HepG2 (cell line): Measurements from ENCODE around the gene SPAG8. TPM values are rescaled to one million over a fixed set of nuclear protein-coding genes. Genes with fewer than 3 reads are reported as not detected.

Experiments
- BCL6 ChIP-seq: IDR thresholded peaks from 2 replicates; pipeline ENCODE4 v1.6.1; 2016; ENCODE audit warnings: missing genetic modification reagents, missing compliant biosample characterization
- E2F1 ChIP-seq: sonication (generic); formaldehyde crosslinking; IDR thresholded peaks from 2 replicates; pipeline ENCODE4 v1.5.0; 2020; ENCODE audit warnings: missing genetic modification reagents
- ETS1 ChIP-seq: sonication (generic); formaldehyde crosslinking; IDR thresholded peaks from 2 replicates; pipeline ENCODE4 v1.4.0; 2020; ENCODE audit warnings: missing genetic modification reagents
- HDAC6 ChIP-seq: fragments of 200-600 bp; sonication (generic); IDR thresholded peaks from 2 replicates; pipeline ENCODE4 v1.7.0; 2017; ENCODE audit warnings: mild to moderate bottlenecking, antibody characterized with exemption, low read length, low read depth
- HMG20A ChIP-seq: IDR thresholded peaks from 2 replicates; pipeline ENCODE4 v1.6.1; 2016; ENCODE audit warnings: borderline replicate concordance
- HNRNPLL ChIP-seq: fragments of 200-400 bp; formaldehyde crosslinking; IDR thresholded peaks from 2 replicates; pipeline ENCODE4 v1.6.1; 2017; ENCODE audit warnings: mild to moderate bottlenecking, low read depth, low read length; ENCODE audit not compliant: poor library complexity, severe bottlenecking
- HNRNPUL1 ChIP-seq: fragments of 200-400 bp; formaldehyde crosslinking; IDR thresholded peaks from 2 replicates; pipeline ENCODE4 v1.6.1; 2017; ENCODE audit warnings: low read depth, mild to moderate bottlenecking, low read length, moderate library complexity
- HOMEZ ChIP-seq: IDR thresholded peaks from 2 replicates; pipeline ENCODE4 v1.6.1; 2016; ENCODE audit warnings: low read depth
- IRF2 ChIP-seq: IDR thresholded peaks from 2 replicates; pipeline ENCODE4 v1.6.1; 2018; ENCODE audit warnings: missing genetic modification reagents, missing compliant biosample characterization
- KDM5B ChIP-seq: sonication (generic); formaldehyde crosslinking; IDR thresholded peaks from 2 replicates; pipeline ENCODE4 v1.4.0; 2020; ENCODE audit warnings: missing genetic modification reagents, mild to moderate bottlenecking, borderline replicate concordance
- MYNN ChIP-seq: sonication (generic); formaldehyde crosslinking; IDR thresholded peaks from 2 replicates; pipeline ENCODE4 v1.4.0; 2020; ENCODE audit warnings: mild to moderate bottlenecking, low read depth, missing genetic modification reagents
- RARA ChIP-seq: IDR thresholded peaks from 2 replicates; pipeline ENCODE4 v1.6.1; 2016; ENCODE audit warnings: missing genetic modification reagents, missing compliant biosample characterization
- SOX5 ChIP-seq: IDR thresholded peaks from 2 replicates; pipeline ENCODE4 v1.6.1; 2016; ENCODE audit warnings: borderline replicate concordance
- TFDP2 ChIP-seq: sonication (generic); formaldehyde crosslinking; IDR thresholded peaks from 2 replicates; pipeline ENCODE4 v1.4.0; 2020; ENCODE audit warnings: missing genetic modification reagents
- TRIM24 ChIP-seq: sonication (generic); formaldehyde crosslinking; IDR thresholded peaks from 2 replicates; pipeline ENCODE4 v1.8.0; 2022; ENCODE audit warnings: mild to moderate bottlenecking, missing genetic modification reagents
- ZBTB25 ChIP-seq: IDR thresholded peaks from 2 replicates; pipeline ENCODE4 v1.6.1; 2018; ENCODE audit warnings: missing genetic modification reagents
- ZFY ChIP-seq: sonication (generic); formaldehyde crosslinking; IDR thresholded peaks from 2 replicates; pipeline ENCODE4 v1.4.0; 2020; ENCODE audit warnings: missing genetic modification reagents
- ZNF331 ChIP-seq: sonication (generic); formaldehyde crosslinking; IDR thresholded peaks from 2 replicates; pipeline ENCODE4 v1.4.0; 2020; ENCODE audit warnings: missing genetic modification reagents
- ZNF354B ChIP-seq: sonication (generic); formaldehyde crosslinking; IDR thresholded peaks from 2 replicates; pipeline ENCODE4 v1.8.0; 2022; ENCODE audit warnings: mild to moderate bottlenecking, missing genetic modification reagents
- ZNF430 ChIP-seq: sonication (generic); formaldehyde crosslinking; IDR thresholded peaks from 2 replicates; pipeline ENCODE4 v1.9.0; 2021; ENCODE audit warnings: mild to moderate bottlenecking, missing genetic modification reagents
- ZNF580 ChIP-seq: IDR thresholded peaks from 2 replicates; pipeline ENCODE4 v1.6.1; 2016; ENCODE audit warnings: low read depth, borderline replicate concordance
- ZNF691 ChIP-seq: sonication (generic); formaldehyde crosslinking; IDR thresholded peaks from 2 replicates; pipeline ENCODE4 v1.4.0; 2020; ENCODE audit warnings: missing genetic modification reagents, low read depth, mild to moderate bottlenecking, borderline replicate concordance
- ZNF879 ChIP-seq: sonication (generic); formaldehyde crosslinking; IDR thresholded peaks from 2 replicates; pipeline ENCODE4 v1.8.1; 2023; ENCODE audit warnings: missing genetic modification reagents
- polyA plus RNA-seq, 8 experiments: library from polyadenylated mRNA; depleted of rRNA in 3 of 8; stranded (reverse) in 7 of 8; unstranded in 1 of 8; fragments of >200 nt; fragmentation: Illumina TruSeq in 4 of 8; extraction: Trizol in 4 of 8; gene quantifications; 2 replicates each; pipeline versions ENCODE4 v1.2.1 to v1.2.3, GENCODE V29; 2011 to 2016; ENCODE audit warnings: low read depth in 4 of 8, missing spikeins in 1 of 8, mixed read lengths in 1 of 8; ENCODE audit not compliant: insufficient read depth in 1 of 8
- total RNA-seq, 5 experiments: library from RNA; depleted of rRNA; stranded (reverse); fragments of >200 nt; fragmentation: Illumina TruSeq; extraction: Trizol; gene quantifications; 2 replicates each; pipeline ENCODE4 v1.2.3, GENCODE V29; 2016; ENCODE audit warnings: low read depth in 1 of 5

Gene SPAG8
- total and polyA plus RNA-seq, 2 of the 13 experiments (the other 11 are each of a cell fraction or from before 2014, with no cell fraction given): 0.18 to 0.27 TPM

- TF ChIP-seq ZBTB25 (CRISPR knock-in tag) (0 out of 2 replicates have a peak, but pooled peaks have one; percentile 47), IRF2 (CRISPR knock-in tag) (peak; percentile 87), TFDP2 (0 out of 2 replicates have a peak, but pooled peaks have one; percentile 26), MYNN (CRISPR knock-in tag) (no peak), ZNF879 (CRISPR knock-in tag) (no peak), ZNF331 (peak; percentile 50; the same call in 1 of the 2 replicates), HNRNPLL (peak; percentile 62), HDAC6 (no peak), ZFY (CRISPR knock-in tag) (0 out of 2 replicates have a peak, but pooled peaks have one; percentile 7), ZNF580 (peak; percentile 80; the same call in 1 of the 2 replicates), HMG20A (CRISPR knock-in tag) (no peak), SOX5 (0 out of 2 replicates have a peak, but pooled peaks have one; percentile 22), KDM5B (CRISPR knock-in tag) (no peak), HOMEZ (CRISPR knock-in tag) (no peak), ZNF691 (peak; percentile 36; the same call in 1 of the 2 replicates), ZNF430 (peak; percentile 47; the same call in 1 of the 2 replicates), E2F1 (CRISPR knock-in tag) (no peak), HNRNPUL1 (no peak), TRIM24 (no peak), ETS1 (CRISPR knock-in tag) (no peak), BCL6 (no peak), RARA (CRISPR knock-in tag) (0 out of 2 replicates have a peak, but pooled peaks have one; percentile 11), ZNF354B (CRISPR knock-in tag) (no peak)
Observed at GRCh38 chr9:35812025-35812602, at the start of gene SPAG8 (continued).
